NT2/D1 (cell line): ENCODE measurements around the gene PDXK.

Source experiments
- SUZ12 ChIP-seq: IDR thresholded peaks from 2 replicates; pipeline ENCODE4 v1.6.1; 2011; ENCODE audit not compliant: insufficient read length, insufficient read depth; ENCODE audit errors: extremely low read depth
- YY1 ChIP-seq: IDR thresholded peaks from 2 replicates; pipeline ENCODE4 v1.6.1; 2011; ENCODE audit not compliant: insufficient read length, insufficient read depth

GRCh38 chr21:43692949-43693348 lies 26.0 kb upstream of the PDXK start:
- TF ChIP-seq YY1 (no peak), SUZ12 (no peak)
